RWPE2 (cell line): Measurements from ENCODE around the gene FCHSD1.
A peak's percentile ranks its signal among the peaks of the same experiment; 100 is the strongest.

ENCODE experiments used
- ATAC-seq: fragments of 200-7000 bp; cut with Tn5 transposase; 3 replicates; pipeline ENCODE4 v1.9.1; 2021; ENCODE audit warnings: low read depth
- DNase-seq: peaks from one replicate; pipeline ENCODE4 v3.0.0-alpha.2; 2020; ENCODE audit warnings: low spot score
- H3K27ac ChIP-seq: fragments of 450-650 bp; 2 replicates; pipeline ENCODE4 v1.5.1; 2017; ENCODE audit warnings: mild to moderate bottlenecking; ENCODE audit not compliant: poor library complexity, severe bottlenecking
- H3K27me3 ChIP-seq: fragments of 250-450 bp; sonication (Bioruptor Pico); 2 replicates; pipeline ENCODE4 v1.5.1; 2021; ENCODE audit warnings: mild to moderate bottlenecking, moderate library complexity; ENCODE audit not compliant: insufficient read depth, poor library complexity, severe bottlenecking
- H3K36me3 ChIP-seq: fragments of 250-450 bp; sonication (Bioruptor Pico); 2 replicates; pipeline ENCODE4 v1.5.1; 2020; ENCODE audit warnings: low read depth, mild to moderate bottlenecking, moderate library complexity
- H3K4me1 ChIP-seq: fragments of 250-450 bp; sonication (Bioruptor Pico); 2 replicates; pipeline ENCODE4 v1.5.1; 2021; ENCODE audit warnings: mild to moderate bottlenecking, moderate library complexity; ENCODE audit not compliant: insufficient read depth, poor library complexity, severe bottlenecking
- H3K4me3 ChIP-seq: fragments of 250-450 bp; sonication (Bioruptor Pico); 2 replicates; pipeline ENCODE4 v1.5.1; 2021; ENCODE audit warnings: mild to moderate bottlenecking, moderate library complexity; ENCODE audit not compliant: severe bottlenecking
- H3K9me3 ChIP-seq: fragments of 250-450 bp; sonication (Bioruptor Pico); 2 replicates; pipeline ENCODE4 v1.5.1; 2021; ENCODE audit warnings: mild to moderate bottlenecking, moderate library complexity; ENCODE audit not compliant: severe bottlenecking
- CTCF ChIP-seq: fragments of 450-650 bp; IDR thresholded peaks from one replicate; pipeline ENCODE4 v1.5.1; 2017; ENCODE audit warnings: mild to moderate bottlenecking, moderate library complexity; ENCODE audit not compliant: poor library complexity, severe bottlenecking

Gene FCHSD1

GRCh38 chr5:141609044-141609443, 42.2 kb downstream of the FCHSD1 start:
- H3K27ac ChIP-seq, result peak overlapping the region; percentile 4
- H3K36me3 ChIP-seq, result peaks cover 56% of the 10 kb centered on the region
- no peaks in the 10 kb centered on the region for H3K27me3 ChIP-seq
- H3K4me3 ChIP-seq, result no peak overlapping the region
- TF ChIP-seq CTCF, result no peak
- DNase-seq (no peak), ATAC-seq (no peak)
- H3K9me3 ChIP-seq, result no peaks in the 10 kb centered on the region
- H3K4me1 ChIP-seq, result peaks cover 36% of the 10 kb centered on the region

GRCh38 chr5:141608557-141608956, 42.7 kb downstream of the FCHSD1 start:
- H3K4me1 ChIP-seq, result peaks cover 41% of the 10 kb centered on the region
- no peak for DNase-seq
- no peak for ATAC-seq
- no peak for TF ChIP-seq CTCF
- H3K36me3 ChIP-seq, result peaks cover 56% of the 10 kb centered on the region
- peak overlapping the region; percentile 4 for H3K27ac ChIP-seq
- no peak overlapping the region for H3K4me3 ChIP-seq
- no peaks in the 10 kb centered on the region for H3K9me3 ChIP-seq
- H3K27me3 ChIP-seq, result no peaks in the 10 kb centered on the region

- TF ChIP-seq CTCF, result no peak
- DNase-seq, result no peak
- Histone ChIP-seq H3K9me3 (no peaks in the 10 kb centered on the region), H3K27ac (no peak overlapping the region), H3K4me1 (peaks cover 46% of the 10 kb centered on the region), H3K27me3 (no peaks in the 10 kb centered on the region), H3K4me3 (no peak overlapping the region), H3K36me3 (peaks cover 56% of the 10 kb centered on the region)
- no peak for ATAC-seq
Measured at GRCh38 chr5:141608046-141608445, 43.2 kb downstream of the FCHSD1 start.

GRCh38 chr5:141605523-141606277, 45.5 kb downstream of the FCHSD1 start:
- peaks cover 44% of the 10 kb centered on the region for H3K36me3 ChIP-seq
- DNase-seq (no peak), ATAC-seq (no peak)
- H3K27ac ChIP-seq, result peak overlapping the region; percentile 75
- H3K4me1 ChIP-seq, result peaks cover 51% of the 10 kb centered on the region
- H3K27me3 ChIP-seq, result no peaks in the 10 kb centered on the region
- no peak overlapping the region for H3K4me3 ChIP-seq
- no peak for TF ChIP-seq CTCF
- no peaks in the 10 kb centered on the region for H3K9me3 ChIP-seq

- H3K27me3 ChIP-seq, result no peaks in the 10 kb centered on the region
- peaks cover 51% of the 10 kb centered on the region for H3K4me1 ChIP-seq
- peak overlapping the region; percentile 75 for H3K27ac ChIP-seq
- no peak overlapping the region for H3K4me3 ChIP-seq
- peaks cover 33% of the 10 kb centered on the region for H3K36me3 ChIP-seq
- no peaks in the 10 kb centered on the region for H3K9me3 ChIP-seq
- TF ChIP-seq CTCF, result no peak
- ATAC-seq (peak; percentile 98), DNase-seq (peak; percentile 83)
Measured at GRCh38 chr5:141603923-141604717, 47.1 kb downstream of the FCHSD1 start.
